Measurements from ENCODE around the gene IFNL2.
A peak's percentile ranks its signal among the peaks of the same experiment; 100 is the strongest.
"Not testable (repeated sequence)": the region's sequence is repeated elsewhere in the genome, so short reads cannot be mapped to it uniquely, and the experiment has no call there.

The IFNL2 gene

GRCh38 chr19:39270036-39270871, 2.1 kb downstream of the IFNL2 start:
- Histone ChIP-seq H3K27me3 (peaks cover 0 to 36% of the 10 kb centered on the region in 2 donors), H3K27ac (no peak overlapping the region), H3K36me3 (no peaks in the 10 kb centered on the region), H3K4me3 (no peak overlapping the region), H3K9me3 (no peaks in the 10 kb centered on the region), H3K4me1 (peaks cover 0 to under 1% (median under 1%) of the 10 kb centered on the region in 4 donors)
- intact Hi-C loops (cut with DNase I; ENCODE audit: low total_unique reads) = no loop called here
- no peak for TF ChIP-seq CTCF (IDR thresholded peaks at IDR 0.05)
- no peak for DNase-seq

GRCh38 chr19:39273859-39274258, 5.7 kb downstream of the IFNL2 start:
- DNase-seq; H3K27ac ChIP-seq; intact Hi-C loops (cut with DNase I; ENCODE audit: low total_unique reads); H3K36me3 ChIP-seq; H3K9me3 ChIP-seq; H3K4me1 ChIP-seq; H3K4me3 ChIP-seq: not testable (repeated sequence)
- peaks cover 0 to 30% of the 10 kb centered on the region in 2 donors for H3K27me3 ChIP-seq

GRCh38 chr19:39275578-39275977, 7.4 kb downstream of the IFNL2 start:
- Histone ChIP-seq H3K36me3 (no peaks in the 10 kb centered on the region), H3K27me3 (peaks cover 0 to 18% of the 10 kb centered on the region in 2 donors), H3K9me3 (no peaks in the 10 kb centered on the region), H3K4me1 (no peaks in the 10 kb centered on the region), H3K4me3 (no peak overlapping the region), H3K27ac (no peak overlapping the region)
- no peak for DNase-seq
- intact Hi-C loops (cut with DNase I; ENCODE audit: low total_unique reads) = no loop called here
- no peak for TF ChIP-seq CTCF (IDR thresholded peaks at IDR 0.05)

GRCh38 chr19:39276740-39277139, 8.5 kb downstream of the IFNL2 start:
- intact Hi-C loops (cut with DNase I; ENCODE audit: low total_unique reads) = no loop called here
- Histone ChIP-seq H3K27ac (no peak overlapping the region), H3K27me3 (peaks cover 0 to 11% of the 10 kb centered on the region in 2 donors), H3K9me3 (peaks cover 0 to 7% (median 1%) of the 10 kb centered on the region in 3 donors), H3K36me3 (no peaks in the 10 kb centered on the region), H3K4me3 (no peak overlapping the region), H3K4me1 (no peaks in the 10 kb centered on the region)
- TF ChIP-seq CTCF (IDR thresholded peaks at IDR 0.05) = no peak
- DNase-seq = peak in 1 of 2 donors; percentile 24

- H3K36me3 ChIP-seq = no peaks in the 10 kb centered on the region
- peak in 1 of 2 donors; percentile 7 for DNase-seq
- peaks cover 0 to 11% of the 10 kb centered on the region in 2 donors for H3K27me3 ChIP-seq
- TF ChIP-seq CTCF (IDR thresholded peaks at IDR 0.05) = no peak
- intact Hi-C loops (cut with DNase I; ENCODE audit: low total_unique reads) = no loop called here
- H3K9me3 ChIP-seq = peaks cover 3 to 15% (median 5%) of the 10 kb centered on the region in 3 donors
- no peak overlapping the region for H3K27ac ChIP-seq
- H3K4me1 ChIP-seq = no peaks in the 10 kb centered on the region
- H3K4me3 ChIP-seq = no peak overlapping the region
Measured at GRCh38 chr19:39277598-39277997, 9.4 kb downstream of the IFNL2 start.

GRCh38 chr19:39282021-39282420, 13.8 kb downstream of the IFNL2 start:
- Histone ChIP-seq H3K4me1 (no peaks in the 10 kb centered on the region), H3K27me3 (peaks cover 0 to 7% of the 10 kb centered on the region in 2 donors), H3K4me3 (no peak overlapping the region), H3K36me3 (no peaks in the 10 kb centered on the region), H3K9me3 (peaks cover 3 to 19% (median 6%) of the 10 kb centered on the region in 3 donors), H3K27ac (no peak overlapping the region)
- intact Hi-C loops (cut with DNase I; ENCODE audit: low total_unique reads) = no loop called here
- TF ChIP-seq CTCF (IDR thresholded peaks at IDR 0.05) = no peak
- DNase-seq = no peak
